Fibroblast of skin of back (primary cell): ENCODE data around the gene RHCE.
"Not testable (repeated sequence)": the region's sequence is repeated elsewhere in the genome, so short reads cannot be mapped to it uniquely, and the experiment has no call there.

Experiments
- DNase-seq: peaks from one replicate; pipeline ENCODE4 v3.0.0-alpha.2; 2013

RHCE gene

DNA sequence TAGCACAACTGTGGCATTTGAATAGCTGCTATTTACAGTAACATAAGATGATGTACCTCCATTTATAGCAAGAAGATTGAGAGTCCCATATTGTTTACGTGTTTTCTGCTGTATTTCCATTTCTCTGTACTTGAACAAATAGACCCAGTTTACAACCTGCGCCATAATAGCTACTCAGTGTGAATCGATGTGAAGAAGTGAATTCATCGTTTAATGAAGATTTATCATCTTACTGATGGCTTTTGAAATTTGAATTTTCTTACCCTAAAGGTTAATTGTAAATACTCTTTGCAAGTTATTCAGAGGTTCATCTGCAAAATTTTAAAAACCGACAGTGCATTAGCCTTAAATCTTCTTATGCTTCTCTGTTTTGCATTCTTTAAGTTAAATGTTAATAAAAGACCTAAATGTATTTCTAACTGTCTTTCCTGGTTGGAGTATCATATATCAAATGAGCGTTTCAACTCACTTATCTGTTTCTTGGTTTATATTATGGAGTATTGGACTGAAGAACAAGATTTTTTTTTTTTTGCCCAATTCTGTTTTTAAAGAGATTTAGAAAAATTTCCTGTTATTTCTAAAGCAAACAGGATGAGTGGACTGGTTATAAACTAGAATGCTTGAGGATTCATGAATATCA is 12.2 kb upstream of the RHCE start:
- DNase-seq = no peak

DNA sequence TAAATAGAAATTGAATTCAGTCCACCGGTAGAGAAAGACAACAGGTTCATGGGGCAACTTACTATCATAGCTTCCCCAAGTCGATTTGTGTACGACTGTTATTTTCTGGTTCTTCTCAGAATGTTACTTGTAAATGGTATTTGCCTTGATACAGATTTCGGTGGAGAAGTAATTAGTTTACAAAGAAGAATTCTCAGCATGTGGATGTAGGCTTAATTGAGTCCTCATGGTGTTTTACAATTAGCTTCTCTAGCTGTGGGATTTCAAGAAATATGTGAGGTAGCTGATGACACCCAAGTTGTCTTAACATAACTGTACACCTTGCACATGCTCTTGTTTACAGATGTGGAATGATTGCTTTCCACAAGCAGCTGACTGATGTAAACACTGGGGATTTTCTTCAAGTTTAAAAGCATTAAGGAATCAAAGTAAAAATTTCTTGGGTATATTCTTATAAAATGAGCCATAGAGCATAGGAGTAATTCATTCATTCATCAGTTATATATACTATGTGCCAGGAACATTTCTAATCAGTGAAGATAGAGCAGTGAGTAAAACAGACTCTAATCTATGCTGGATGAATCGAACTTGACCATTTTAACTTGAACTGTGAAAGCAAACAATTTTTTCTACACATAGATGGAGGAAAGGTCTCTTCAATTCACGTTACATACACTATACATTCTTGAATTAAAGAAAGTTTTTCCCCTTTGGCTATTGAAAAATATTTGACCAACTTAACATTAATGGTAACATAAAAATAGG is 11.5 kb upstream of the RHCE start:
- no peak for DNase-seq

DNA sequence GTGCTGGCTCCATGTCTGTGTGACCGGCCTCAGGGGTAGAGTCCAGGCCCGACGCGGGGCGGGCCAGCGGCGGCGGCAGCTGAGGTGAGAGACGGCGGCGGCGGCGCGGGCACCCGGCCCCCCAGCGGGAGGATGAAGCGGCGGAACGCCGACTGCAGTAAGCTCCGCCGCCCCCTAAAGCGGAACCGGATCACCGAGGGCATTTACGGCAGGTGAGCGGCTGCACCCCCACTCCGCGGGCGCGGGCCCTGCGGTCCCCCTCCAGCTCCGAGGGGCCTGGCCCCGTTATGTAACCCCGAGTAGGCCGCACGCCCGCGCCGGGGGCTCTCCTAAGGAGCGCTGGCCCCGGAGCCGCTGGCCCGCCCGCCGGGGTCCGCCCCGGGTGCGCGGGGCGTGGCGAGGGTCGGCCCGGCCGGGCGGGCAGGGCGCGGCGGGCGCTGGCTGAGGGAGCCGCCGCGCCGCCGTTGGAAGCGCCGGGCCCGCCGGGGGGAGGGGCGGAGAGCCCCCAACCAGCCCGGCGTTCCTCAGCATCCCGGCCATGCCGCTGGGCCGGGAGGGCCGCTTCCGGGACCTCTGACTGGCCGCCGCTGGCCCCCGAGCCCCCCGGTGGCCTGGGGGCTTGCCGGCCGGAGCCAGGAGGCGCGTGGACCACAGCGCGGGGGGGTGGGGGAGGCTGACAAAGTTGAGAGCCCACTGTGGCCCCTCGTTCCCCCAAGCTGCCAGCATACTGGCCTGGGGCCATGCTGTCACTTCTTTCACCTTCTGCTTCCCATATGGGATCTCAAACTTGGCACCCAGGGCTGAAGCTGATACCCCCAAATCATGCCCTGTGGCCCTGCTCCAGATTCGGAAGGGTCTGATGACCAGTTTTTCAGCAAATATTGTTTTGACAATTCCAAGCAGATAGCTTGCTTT is 10.6 kb upstream of the RHCE start:
- peak; percentile 28 for DNase-seq

DNA sequence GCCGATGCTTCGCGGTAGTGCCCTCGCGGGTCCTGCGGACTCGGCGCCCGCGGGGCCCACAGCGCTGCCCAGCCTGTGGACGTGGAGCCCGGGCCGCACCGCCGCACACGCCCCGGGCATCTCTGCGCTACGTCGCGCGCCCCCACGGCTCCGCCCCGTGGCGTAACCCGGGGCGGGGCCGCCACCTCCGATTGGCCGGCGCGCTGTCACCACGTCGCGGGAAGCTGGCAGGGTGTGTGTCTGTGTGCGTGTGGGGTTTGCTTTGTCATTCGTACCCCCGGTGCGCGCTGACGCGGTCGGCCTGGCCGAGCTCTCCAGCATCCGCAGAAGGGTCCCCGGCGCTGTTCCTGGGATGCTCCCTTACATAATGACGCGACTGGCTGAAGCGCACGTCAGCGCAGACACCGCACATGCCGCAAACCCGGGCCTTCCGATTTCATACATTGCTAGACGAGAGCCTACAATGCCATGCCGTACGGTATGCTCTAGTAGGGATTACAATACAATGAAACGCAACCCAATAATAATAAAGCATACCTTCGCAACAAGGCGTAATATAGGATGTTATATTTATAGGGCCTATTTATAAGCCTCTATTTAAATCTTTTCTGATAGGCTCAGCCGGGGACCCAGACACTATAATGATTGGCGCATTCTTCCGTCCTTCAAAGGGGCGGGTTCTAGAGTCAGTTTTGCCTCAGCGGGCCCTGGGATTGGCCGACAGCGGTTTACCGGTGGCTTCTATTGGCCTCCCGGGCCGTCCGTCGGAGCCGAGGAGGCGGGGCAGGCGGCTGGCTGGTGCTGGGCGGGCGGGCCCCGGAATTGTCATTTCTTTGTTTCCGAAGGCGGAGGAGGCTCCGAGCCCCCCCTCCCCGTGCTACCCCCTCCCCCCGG is 9.7 kb upstream of the RHCE start, which contains the start of gene MACO1:
Gene MACO1 (plus strand): TSS at position 825 of the 894 bp plus-strand sequence. CDS start 202 bp downstream, outside the sequence.
- peak; percentile 95 for DNase-seq

DNA sequence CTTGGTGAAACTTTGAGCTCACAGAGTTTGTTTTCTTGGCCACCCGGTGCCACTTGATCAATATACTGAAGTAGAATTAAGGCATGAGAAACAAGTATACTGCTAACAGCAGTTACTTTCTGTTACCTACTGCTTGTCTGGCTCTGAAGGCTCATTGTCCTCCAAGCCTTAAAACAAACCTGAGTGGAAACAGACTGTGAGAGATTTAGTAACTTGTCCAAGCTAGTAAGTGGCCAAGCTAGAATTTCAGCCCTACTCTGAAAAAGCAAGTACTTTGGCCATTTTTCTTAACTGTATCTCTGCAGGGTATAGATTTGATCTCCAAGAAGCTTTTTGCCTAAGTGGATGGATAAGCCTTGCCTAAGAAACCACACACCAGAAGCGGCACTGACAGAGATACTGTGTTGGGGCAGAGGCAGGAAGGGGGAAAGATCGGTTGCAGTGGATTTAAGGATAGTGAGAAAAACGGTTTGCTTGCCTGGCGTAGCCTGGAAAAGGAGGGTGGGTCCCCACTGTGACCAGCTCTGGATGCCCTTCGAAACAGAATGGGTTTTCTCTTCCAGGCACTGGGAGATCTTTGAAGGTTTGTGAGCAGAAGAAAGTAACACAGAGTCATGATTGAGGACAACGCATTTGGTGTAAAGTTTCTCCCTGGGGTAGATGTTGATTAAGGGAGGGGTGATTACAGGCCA is 8.0 kb upstream of the RHCE start:
- DNase-seq = no peak

DNA sequence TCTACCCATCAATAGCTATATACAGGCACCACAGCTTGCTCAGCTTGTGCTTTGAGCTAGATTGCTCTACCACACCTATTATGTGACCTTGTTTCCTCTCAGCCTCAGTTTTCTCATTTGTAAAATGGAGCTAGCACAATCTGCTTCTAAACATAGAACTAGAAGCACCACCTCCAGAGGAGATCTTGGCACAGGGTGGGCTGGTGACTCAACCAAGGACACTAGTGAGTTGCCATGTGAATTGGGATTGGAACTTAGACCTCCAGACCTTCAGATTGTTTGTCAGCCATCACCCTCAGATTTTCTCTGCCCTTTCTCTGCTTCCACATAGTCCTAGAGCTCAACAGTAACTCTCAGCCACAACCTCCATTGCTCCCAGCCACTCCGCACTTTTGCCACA is 7.1 kb upstream of the RHCE start:
- DNase-seq = no peak

DNA sequence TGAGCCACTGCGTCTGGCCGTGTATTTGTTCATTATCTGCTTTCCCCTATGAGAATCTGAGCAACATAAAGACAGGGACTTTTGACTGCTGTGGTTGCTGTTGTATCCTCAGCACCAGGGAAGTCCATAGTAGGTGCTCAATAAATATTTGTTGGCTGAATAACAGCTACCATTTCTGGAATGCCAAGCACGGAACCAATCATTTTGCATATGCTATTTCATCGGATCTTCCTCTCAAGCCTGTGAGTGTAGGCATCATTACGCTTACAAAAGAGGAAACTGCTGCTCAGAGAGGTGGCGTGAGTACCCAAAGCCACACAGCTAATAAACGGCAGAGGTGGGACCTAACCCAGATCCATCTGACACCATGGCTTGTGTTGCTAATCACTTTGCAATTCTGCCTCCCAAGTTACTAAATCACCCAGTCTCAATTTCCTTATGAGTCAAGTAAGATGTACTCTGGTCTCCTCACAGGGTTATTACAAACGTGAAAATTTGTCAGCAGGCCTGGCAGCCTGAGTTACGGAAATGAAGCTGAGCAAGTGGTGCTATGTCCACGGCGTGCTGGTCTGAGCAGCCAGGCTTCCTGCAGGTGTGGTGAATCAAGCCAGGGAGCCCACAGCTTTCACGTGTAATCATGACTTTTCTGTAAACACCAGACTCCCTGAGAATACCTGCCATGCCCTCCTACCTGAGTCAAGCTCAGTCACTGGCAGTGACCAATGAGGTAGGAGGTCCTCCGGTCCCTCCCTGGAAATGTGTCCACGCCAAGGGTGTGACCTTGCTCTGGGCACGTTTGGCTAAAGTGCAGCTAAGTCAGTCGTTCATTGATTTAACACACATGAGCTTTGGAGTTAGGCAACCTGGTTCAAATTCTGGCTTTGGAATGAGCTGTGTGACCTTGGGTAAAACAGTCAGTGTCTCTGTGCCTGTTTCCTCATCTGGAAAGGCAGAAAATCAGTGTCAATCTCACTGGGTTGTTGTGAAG is 4.8 kb upstream of the RHCE start:
- no peak for DNase-seq

DNA sequence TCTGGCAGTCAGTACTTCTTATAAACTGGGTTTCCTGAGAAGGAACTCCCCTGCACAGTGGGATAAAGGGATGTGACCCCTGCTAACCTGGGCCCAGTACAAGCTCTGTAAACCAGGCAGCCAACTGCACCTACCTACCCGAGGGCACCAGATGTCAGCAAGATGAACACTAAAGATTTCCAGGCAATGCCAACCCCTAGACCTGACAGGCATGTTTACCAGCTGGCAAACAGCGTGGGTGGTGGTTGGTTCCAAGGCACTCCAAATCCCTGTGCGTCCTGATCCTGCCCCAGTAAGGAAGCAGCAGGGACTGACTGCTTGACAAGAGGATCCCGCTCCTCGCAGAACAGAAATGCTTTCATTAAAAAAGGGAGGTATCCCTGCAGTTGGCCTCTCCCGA is 2.6 kb upstream of the RHCE start:
- DNase-seq = not testable (repeated sequence)

DNA sequence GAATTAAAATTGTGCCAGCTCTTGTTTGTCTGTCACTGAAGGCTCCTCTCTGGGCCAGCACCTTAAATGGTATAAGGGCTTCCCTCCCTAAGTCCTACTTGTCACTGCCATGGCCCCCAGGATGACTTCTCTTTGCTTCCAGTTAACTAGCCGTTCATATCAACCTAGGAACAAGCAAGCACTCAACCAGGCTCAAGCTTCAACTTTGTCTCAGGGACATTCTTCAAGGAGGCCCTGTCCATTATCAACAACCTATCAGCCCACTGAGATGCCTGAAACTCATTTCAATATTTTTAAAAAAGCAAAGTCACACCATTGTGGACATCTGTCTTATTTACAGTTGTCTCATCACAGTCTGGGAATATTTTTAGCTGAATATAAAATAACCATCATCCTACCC is 1.3 kb downstream of the RHCE start:
- not testable (repeated sequence) for DNase-seq

DNA sequence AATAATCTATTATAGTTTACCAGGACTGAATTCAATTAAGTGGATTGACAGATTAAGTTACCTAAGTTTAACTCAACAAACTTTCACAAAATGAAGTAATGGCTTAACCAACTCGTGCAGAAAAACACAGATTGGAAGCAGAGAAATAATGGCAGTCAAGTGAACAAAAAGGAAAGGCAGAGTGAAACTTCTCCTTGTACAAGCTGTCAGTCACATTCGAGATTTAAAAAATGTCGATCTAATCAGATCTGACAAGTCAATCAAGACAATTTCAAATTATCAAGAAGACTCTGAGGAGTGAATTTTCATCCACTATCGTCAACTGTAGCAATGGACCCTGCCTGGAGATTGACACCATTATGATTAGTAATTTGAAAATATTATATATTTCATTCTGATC is 3.3 kb downstream of the RHCE start:
- DNase-seq = not testable (repeated sequence)

DNA sequence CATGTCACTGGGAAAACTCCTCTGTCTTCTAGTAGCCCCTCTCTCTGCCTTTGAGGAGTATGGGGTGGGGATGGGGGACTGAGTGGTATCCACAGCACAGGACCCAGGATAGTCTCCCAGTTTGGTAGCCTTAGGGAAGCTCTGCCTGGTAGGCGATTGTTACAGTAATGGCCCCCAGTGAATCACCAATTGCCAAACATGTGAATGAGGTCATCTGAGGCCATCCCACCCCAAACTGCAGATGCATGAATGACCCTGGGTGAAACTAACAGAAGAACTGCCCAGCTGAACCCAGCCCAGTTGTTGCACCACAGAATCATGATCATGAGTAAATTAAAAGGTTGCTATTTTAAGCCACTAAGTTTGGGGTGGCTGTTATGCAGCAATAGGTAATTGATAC is 6.0 kb downstream of the RHCE start:
- DNase-seq = not testable (repeated sequence)

DNA sequence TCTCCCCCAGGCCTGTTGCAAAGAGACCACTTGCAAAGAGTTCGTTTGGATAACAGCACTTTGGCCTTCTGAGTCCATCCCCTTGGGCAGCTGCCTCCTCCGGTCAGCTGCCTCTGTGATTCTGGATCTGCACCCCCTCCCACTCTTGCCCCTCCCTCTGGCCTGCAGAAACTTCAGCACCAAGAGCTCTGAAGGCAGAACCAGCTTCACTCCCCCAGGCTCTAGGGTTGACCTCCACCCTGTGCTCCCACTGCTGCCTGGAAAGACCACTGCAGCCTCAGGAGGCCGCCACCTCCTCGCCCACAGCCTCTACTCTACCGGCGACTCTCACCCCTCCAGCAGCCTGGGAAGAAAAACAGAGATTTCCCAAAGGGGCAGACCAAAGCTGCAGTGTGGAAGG is 6.5 kb downstream of the RHCE start:
- not testable (repeated sequence) for DNase-seq

DNA sequence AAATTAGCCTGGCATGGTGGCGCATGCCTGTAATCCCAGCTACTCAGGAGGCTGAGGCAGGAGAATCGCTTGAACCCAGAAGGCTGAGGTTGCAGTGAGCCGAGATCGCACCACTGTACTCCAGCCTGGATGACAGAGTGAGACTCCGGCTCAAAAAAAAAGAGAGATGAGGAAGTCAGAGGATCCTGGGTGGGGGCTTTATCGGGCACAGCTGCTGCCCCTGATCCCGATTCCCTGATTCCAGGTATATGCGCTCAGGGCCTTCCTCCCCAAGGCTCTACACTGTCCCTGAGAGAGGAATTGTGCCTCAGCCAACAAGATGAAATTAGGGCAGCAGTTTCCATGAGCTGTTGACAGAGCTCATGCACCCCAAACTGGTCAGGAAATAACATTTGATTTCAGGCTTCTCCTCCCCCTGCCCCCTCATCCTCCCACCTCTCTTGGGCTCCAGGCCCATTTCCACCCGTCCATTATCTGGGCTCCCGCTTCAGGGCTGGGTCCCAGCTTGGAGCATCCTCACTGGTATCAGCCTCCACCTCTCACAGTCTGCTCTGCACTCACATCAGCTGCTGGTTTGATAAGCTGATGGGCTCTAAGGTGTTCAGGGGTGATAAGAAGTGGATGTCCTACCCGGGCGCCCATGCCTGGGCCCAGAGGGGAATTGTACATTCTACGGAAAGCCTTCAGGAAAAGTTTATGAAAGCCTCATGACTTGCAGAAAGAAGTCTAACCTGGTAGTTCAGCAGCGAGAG is 7.6 kb downstream of the RHCE start:
- not testable (repeated sequence) for DNase-seq

DNA sequence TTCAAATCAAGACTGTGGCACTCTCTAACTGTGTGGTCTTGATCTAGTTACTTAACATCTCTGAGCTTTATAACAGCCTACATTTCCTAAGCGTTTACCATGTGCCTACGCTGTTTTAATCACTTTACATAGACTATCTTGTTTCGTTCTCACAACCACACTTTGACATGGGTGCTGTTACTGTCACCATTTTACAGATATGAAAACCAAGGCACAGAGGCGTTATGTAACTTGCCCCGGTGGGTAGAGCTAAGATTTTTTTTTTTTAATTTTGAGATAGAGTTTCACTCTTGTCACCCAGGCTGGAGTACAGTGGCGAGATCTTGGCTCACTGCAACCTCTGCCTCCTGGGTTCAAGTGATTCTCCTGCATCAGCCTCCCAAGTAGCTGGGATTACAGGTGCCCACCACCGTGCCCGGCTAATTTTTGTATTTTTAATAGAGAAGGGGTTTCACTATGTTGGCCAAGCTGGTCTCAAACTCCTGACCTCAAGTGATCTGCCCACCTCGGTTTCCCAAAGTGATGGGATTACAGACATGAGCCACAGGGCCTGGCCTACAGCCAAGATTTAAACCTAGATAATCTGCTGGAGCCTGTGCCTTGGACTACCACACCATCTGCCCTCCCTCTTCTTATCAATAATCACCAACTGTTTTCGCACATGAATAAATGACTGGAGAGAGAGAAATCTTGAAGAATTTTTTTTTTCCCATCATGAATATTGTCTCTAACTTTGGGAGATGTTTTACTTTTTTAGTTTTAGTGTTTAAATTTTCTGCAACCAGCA is 10.8 kb downstream of the RHCE start:
- not testable (repeated sequence) for DNase-seq

DNA sequence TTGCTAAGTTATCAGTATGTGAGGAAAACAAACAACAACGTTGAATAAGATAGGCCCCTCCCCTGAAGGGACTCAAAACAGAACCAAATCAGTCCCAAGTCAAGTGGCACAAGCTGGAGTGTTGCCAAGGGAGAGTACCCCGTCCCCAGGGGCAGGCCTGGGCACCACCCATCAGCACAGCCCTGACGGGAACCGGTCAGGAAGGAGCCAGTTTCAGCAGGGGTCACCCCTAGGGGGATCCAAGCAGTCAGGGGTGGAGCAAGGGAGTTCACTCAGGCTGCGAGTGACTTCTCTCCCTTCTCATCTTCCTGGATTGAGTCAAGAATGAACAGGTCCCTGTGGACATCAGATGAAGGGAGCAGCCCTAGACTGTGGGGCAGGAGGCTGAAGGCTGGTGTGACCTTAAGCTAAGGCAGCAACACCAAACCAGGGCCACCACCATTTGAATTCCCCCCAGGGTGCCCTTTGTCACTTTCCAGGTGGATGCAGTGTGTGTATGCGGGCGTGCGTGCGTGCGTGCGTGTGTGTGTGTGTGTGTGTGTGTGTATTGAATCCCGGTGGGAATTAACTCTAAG is 14.8 kb downstream of the RHCE start:
- DNase-seq = not testable (repeated sequence)

DNA sequence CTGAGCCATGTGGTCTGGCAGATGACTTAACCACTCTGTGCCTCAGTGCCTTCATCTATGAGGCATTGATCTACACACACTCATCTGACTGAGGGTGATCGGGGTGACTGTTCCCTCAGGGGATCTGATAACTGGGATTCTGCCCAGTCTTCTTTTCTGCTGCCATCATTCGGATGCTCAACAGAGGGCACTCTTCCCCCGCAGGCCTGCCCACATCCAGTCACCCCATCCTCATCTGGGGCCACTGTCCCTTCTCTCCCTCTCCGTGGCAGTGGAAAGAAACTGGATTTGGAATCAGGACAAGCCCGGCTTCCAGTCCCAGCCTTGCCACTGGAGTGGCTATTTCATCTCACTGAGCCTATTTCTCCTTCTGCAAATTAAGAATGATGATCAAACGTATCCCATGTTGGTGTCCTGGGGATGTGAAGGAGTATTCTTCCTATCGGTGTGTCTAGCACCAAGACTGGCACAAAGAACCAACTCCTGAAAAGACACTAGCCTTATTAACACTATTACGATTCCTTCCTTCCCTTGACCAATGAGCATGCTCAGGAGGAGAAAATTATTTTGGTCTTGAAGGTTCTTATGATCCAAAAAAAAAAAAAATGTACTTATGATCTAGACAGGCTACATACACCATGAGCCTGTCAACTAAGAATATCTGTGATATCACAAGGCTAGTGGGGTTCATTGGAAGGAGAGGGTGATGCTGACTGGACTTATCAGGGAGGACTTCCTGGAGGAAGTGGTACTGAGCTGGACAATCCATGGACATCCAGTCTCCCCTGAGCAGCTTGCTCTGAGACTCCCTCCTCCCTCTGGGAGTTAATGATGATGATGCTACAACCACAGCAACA is 17.4 kb downstream of the RHCE start:
- not testable (repeated sequence) for DNase-seq

DNA sequence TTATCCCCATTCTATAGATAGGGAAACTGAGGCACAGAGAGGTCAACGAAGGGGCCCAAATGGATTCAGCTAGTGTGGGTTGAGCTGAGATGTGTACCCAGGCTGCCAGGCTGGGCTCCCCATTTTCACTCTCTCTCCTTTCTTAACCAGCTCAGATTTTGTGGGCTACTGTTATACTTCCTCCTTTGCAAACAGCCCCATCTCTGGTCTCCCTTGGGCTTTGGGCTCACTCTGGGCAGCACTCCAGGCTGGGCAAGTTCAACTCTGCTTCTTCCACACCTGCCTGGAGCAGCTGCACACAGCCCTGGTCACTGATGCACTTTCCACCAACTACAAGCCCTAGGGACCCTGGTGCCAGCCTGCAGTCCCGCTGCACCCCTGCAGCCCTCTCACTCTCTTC is 22.5 kb downstream of the RHCE start:
- DNase-seq = not testable (repeated sequence)
